GM19395 (cell line): ENCODE measurements around the gene KIAA1217.

Experiments
- ATAC-seq: cut with Tn5 transposase; IDR thresholded peaks from one replicate; pipeline ENCODE4 v1.9.1; 2021; ENCODE audit warnings: mild to moderate bottlenecking, moderate library complexity; ENCODE audit not compliant: unreplicated experiment

Gene KIAA1217

GRCh38 chr10:24358022-24358421 lies 149.1 kb downstream of the KIAA1217 start:
- ATAC-seq: no peak

GRCh38 chr10:24360282-24361127 lies 151.6 kb downstream of the KIAA1217 start:
- ATAC-seq: peak; percentile 77

DNA sequence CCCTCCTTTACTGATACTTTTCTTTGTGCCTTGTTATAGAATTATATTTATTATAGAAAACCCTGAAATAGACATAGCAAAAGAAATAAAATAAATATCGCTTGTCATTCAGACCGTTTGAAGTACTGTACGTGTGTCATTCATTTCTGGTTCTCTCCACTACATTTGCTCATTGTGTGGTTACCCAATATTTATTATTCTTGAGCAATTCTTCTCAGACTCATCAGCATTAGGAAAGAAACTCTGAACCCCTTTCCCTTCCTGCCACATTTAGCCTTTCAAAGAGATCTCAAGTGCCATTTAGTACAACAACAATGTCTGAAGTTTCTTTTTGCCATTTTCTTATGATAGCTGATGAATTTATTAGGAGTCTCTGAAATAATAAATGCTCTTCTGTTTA lies 154.1 kb downstream of the KIAA1217 start:
- ATAC-seq: no peak

GRCh38 chr10:24367688-24368087 lies 158.8 kb downstream of the KIAA1217 start:
- no peak for ATAC-seq

DNA sequence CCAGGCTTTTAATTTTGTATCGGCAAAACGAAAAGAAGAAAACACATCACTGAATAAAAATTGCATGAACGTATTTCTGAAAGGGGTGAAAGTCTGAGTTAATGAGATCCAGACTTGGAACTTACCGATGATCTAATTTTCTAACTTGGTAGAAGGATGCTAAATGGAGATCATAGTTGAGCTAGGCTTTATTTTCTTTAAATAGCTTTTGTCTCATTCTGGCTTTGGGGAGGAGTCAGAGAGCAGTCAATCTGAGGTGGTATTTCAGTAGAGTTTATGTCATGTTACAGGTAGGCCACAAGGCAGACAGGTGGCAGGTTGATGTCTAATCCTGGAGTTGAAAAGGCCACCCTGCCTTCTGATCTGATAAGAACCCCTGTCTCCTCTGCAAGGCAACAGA lies 161.9 kb downstream of the KIAA1217 start:
- ATAC-seq: no peak

GRCh38 chr10:24371396-24371795 lies 162.5 kb downstream of the KIAA1217 start:
- no peak for ATAC-seq

DNA sequence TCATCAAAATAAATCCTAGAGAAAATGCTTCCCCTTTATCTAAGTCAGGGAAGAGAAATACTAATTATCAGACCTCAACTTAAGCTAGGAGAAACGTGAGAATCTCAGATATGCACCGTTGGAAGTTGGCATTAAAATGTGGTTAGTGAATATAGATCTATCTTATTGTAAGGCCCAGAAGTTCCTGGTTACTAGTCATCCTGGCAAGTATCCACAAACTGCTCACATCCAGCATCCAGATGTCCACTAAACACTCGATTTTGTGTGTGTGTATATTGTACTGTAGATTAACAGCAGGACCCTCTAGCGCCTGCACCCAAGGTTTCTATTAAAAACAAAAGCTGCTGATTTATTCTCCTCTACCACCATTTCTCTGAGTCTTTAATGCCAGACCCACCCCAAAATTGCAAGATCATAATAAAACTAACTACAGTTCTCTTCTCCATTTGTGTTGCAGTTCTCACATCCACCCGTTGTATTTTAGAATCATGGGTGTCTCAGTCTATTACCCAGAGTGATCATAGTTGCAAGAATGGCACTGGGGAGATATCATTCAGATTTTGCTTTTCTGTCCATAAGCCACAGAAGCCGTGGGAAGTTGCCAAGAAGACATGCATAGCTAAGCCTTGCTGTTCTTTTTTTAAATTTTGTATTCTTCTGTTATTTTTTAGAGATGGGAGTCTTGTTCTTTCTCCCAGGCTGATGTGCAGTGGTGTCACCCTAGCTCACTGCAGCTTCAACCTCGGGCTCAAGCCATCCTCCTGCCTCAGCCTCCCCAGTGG lies 165.4 kb downstream of the KIAA1217 start:
- no peak for ATAC-seq

GRCh38 chr10:24375510-24375909 lies 166.6 kb downstream of the KIAA1217 start:
- no peak for ATAC-seq

- ATAC-seq: no peak
Observed at GRCh38 chr10:24376731-24377130, 167.8 kb downstream of the KIAA1217 start.

GRCh38 chr10:24378126-24378920 lies 169.4 kb downstream of the KIAA1217 start:
- peak; percentile 46 for ATAC-seq

DNA sequence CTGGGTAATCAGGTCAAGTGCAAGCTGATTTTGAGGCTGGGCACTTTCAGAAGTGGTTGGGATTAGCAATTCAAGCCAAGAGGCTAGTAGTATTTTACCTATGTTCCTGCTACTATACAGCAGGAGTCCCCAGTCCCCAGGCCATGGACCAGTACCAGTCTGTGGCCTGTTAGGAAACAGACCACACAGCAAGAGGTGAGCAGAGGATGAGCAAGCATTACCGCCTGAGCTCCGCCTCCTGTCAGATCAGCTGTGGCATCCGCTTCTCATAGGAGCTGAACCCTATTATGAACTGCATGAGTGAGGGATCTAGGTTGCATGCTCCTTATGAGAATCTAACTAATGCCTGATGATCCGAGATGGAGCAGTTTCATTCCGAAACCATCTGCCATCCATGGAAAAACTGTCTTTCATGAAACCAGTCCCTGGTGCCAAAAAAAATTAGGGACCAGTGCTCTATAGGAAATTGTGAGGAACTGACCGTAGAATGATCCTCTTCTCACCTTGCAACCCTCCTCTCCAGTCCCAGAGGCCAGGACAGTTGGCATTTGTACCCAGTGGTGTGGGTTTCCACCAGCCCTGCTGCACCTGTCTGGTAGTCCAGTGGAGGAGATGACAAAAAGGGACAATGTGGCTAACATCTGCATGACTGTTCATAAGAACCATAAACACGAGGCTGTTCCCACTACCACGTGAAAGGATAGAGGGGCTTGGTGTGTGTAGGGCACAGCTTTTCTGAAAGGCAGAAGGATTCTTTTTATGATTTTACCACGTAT lies 172.5 kb downstream of the KIAA1217 start:
- no peak for ATAC-seq

DNA sequence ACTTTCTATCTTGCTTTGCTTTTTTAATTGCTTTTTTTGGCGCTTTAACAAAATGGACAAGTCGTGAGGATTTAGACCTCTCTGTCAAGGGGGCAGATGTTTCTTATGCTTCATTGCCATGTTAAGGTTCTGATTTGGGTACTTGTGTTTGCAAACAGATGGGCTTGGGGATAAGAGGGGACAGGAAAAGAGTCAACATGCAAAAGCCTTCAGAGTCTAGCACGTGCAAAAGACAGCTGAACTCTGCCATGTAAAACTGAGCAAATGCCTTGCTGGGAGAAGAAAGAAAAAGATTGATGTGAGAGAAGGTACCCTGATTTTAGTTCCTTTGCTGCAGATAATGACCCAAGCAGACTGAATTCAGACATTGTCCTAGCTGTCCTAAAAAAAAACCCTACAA lies 173.1 kb downstream of the KIAA1217 start:
- ATAC-seq: no peak

DNA sequence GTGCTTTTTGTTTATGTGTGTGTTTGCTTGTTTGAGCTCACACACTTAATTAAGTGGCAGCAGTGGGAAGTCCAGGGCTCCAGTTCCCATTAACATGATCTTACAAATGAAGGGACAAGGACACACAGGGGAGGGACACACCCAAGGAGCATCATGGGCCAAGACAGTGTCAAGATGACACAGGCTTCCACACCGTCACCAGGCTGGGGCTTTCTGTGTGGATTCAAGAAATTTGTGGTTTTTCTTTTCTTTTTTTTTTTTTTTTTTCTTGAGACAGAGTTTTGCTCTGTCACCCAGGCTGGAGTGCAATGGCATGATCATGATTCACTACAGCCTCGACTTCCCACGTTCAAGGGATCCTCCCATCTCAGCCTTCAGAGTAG lies 173.6 kb downstream of the KIAA1217 start:
- ATAC-seq: no peak

DNA sequence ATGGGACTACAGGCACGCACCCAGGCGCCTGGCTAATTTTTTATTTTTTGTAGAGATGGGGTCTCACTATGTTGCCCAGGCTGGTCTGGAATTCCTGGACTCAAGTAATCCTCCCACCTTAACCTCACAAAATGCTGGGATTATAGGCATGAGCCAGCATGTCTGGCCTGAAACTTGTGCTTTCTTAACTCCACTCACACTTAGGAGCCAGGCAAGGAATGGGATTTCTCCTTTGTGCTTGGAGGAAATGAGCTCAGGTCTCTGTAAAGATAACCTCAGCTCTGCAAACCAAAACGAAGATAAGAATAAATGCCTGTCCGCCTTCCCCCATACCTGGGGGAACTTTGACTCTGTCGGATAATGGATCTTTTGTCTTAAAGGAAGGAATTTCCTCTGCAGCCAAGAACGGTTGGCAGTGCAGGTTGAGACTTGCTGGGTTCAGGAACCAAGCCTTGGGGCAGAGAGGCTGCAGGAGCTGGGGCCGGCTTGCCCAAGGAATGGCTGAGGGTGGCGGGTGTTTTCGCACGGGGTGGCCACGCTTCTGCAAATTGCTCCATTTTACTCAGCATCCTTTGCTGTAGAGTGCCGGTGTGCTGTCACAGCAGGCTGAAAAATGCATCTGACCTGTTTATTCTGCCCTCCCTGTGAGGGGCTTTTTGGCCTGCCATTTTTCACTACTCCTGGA lies 174.2 kb downstream of the KIAA1217 start:
- ATAC-seq: peak; percentile 73

GRCh38 chr10:24383681-24384106 lies 174.8 kb downstream of the KIAA1217 start:
- peak; percentile 85 for ATAC-seq

DNA sequence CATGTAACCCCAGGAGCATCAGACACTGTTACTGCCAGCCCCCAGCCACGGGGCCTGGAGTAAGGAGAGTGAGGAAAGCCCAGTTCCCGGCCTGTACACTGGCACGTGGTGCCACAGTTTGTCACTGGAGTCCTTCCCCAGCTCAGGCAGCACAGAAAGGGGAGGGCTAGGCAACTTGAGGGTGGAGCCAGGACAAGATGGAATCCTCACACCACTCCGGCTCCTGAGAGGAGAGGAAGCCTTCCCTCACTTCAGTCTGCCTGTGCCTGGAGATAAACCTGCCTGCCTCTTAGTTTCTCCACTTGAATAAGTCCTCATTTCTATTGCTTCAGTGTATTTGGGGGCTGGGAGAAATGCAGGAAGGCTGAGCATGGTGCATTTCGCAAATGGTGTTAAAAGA lies 176.0 kb downstream of the KIAA1217 start:
- no peak for ATAC-seq

DNA sequence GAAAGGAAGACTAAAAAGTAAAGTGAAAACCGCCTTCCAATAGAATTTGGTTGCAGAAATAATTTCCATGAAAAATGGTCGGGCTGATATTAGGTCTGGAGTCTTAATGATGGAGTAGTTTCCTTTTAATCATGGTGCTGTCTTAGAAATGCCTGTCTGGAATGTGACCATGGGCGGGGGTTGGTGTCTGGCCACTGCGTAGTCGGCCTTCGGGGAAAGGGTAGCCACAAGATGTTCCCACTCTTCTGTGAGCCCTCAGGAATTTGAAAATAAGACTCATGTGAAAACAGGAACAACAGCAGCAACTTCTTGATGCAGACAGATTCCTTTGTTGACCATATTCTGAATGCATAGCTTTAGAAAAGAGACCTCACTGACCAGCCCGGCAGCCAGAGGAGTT lies 176.8 kb downstream of the KIAA1217 start:
- ATAC-seq: no peak

GRCh38 chr10:24390146-24390700 lies 181.3 kb downstream of the KIAA1217 start:
- ATAC-seq: no peak

- ATAC-seq: no peak
Observed at GRCh38 chr10:24390746-24391145, 181.8 kb downstream of the KIAA1217 start.

GRCh38 chr10:24393201-24393600 lies 184.3 kb downstream of the KIAA1217 start:
- ATAC-seq: no peak
